Measurements from ENCODE around the gene PLXDC1.
"Not testable (repeated sequence)": the region's sequence is repeated elsewhere in the genome, so short reads cannot be mapped to it uniquely, and the experiment has no call there.

PLXDC1 gene

GRCh38 chr17:39057701-39058206 lies 93.7 kb downstream of the PLXDC1 start:
- no peak for DNase-seq

- no peak for DNase-seq
These were observed 97.3 kb downstream of the PLXDC1 start for GRCh38 chr17:39054111-39054645.

GRCh38 chr17:39052423-39052822 lies 99.0 kb downstream of the PLXDC1 start:
- not testable (repeated sequence) for DNase-seq

- DNase-seq, result no peak
These were observed 100.3 kb downstream of the PLXDC1 start for GRCh38 chr17:39051001-39051585.

GRCh38 chr17:39045948-39046679 lies 105.3 kb downstream of the PLXDC1 start:
- no peak for DNase-seq

- no peak for DNase-seq
These were observed 115.4 kb downstream of the PLXDC1 start for GRCh38 chr17:39036009-39036408.

- DNase-seq, result not testable (repeated sequence)
These were observed 115.9 kb downstream of the PLXDC1 start for GRCh38 chr17:39035578-39035977.

- no peak for DNase-seq
These were observed 122.7 kb downstream of the PLXDC1 start for GRCh38 chr17:39028690-39029089.

GRCh38 chr17:39027455-39028035 lies 123.9 kb downstream of the PLXDC1 start:
- DNase-seq, result no peak

GRCh38 chr17:39026980-39027451 lies 124.4 kb downstream of the PLXDC1 start:
- peak; percentile 59 for DNase-seq

GRCh38 chr17:39026346-39026745 lies 125.1 kb downstream of the PLXDC1 start:
- DNase-seq, result not testable (repeated sequence)

- no peak for DNase-seq
These were observed 128.5 kb downstream of the PLXDC1 start for GRCh38 chr17:39022924-39023323.

GRCh38 chr17:39020037-39020436 lies 131.4 kb downstream of the PLXDC1 start:
- not testable (repeated sequence) for DNase-seq

- no peak for DNase-seq
These were observed 132.9 kb downstream of the PLXDC1 start for GRCh38 chr17:39018267-39019134.

GRCh38 chr17:39016193-39017153 lies 135.0 kb downstream of the PLXDC1 start:
- DNase-seq, result no peak

- no peak for DNase-seq
These were observed 135.9 kb downstream of the PLXDC1 start for GRCh38 chr17:39015546-39015935.

GRCh38 chr17:39014795-39015545 lies 136.5 kb downstream of the PLXDC1 start:
- DNase-seq, result no peak

GRCh38 chr17:39014044-39014794 lies 137.2 kb downstream of the PLXDC1 start:
- DNase-seq, result no peak

Measured in NCI-H774 (cell line).